ENCODE data around the gene RBMS3. TPM values are rescaled to one million over a fixed set of nuclear protein-coding genes. Genes with fewer than 3 reads are reported as not detected.

RBMS3 gene
- total and polyA plus RNA-seq, 2 experiments from 2014 or later: 34.9 to 37.1 TPM

GRCh38 chr3:29332195-29332637 lies 51.3 kb downstream of the RBMS3 start:
- H3K4me2 ChIP-seq: no peak overlapping the region
- DNase-seq (ENCODE audit: low spot score): no peak
- peaks cover 61% of the 10 kb centered on the region for H3K79me2 ChIP-seq
- no peaks in the 10 kb centered on the region for H3K36me3 ChIP-seq (replicated peaks; ENCODE audit: insufficient read depth, low read depth)
- WGBS (ENCODE audit: low lambda C conversion rate, missing lambda C conversion rate): 93% methylated on average over 2 of the region's 2 CpGs
- no peaks in the 10 kb centered on the region for H3K9me3 ChIP-seq (ENCODE audit: low read depth)
- H3K27me3 ChIP-seq: no peaks in the 10 kb centered on the region
- H2AFZ ChIP-seq: no peak overlapping the region
- H3K27ac ChIP-seq: no peak overlapping the region
- H3K4me3 ChIP-seq: no peak overlapping the region
- no peaks in the 10 kb centered on the region for H4K20me1 ChIP-seq (ENCODE audit: insufficient read depth, poor library complexity, severe bottlenecking)
- peaks cover 25% of the 10 kb centered on the region for H3K4me1 ChIP-seq (ENCODE audit: insufficient read depth)
- TF ChIP-seq CTCF (IDR thresholded peaks at IDR 0.05; ENCODE audit: poor library complexity) (no peak), EZH2phosphoT487 (IDR thresholded peaks at IDR 0.05; ENCODE audit: low read depth, severe bottlenecking, unreplicated experiment) (no peak), EZH2 (IDR thresholded peaks at IDR 0.05; ENCODE audit: borderline replicate concordance) (no peak)
- H3K9me2 ChIP-seq (replicated peaks; ENCODE audit: insufficient read depth): no peaks in the 10 kb centered on the region

- TF ChIP-seq EZH2 (IDR thresholded peaks at IDR 0.05; ENCODE audit: borderline replicate concordance) (no peak), EZH2phosphoT487 (IDR thresholded peaks at IDR 0.05; ENCODE audit: low read depth, severe bottlenecking, unreplicated experiment) (no peak), CTCF (IDR thresholded peaks at IDR 0.05; ENCODE audit: poor library complexity) (no peak)
- Histone ChIP-seq H3K4me1 (ENCODE audit: insufficient read depth) (peaks cover 25% of the 10 kb centered on the region), H3K4me2 (peak overlapping the region; percentile 18), H3K27me3 (no peaks in the 10 kb centered on the region), H3K4me3 (no peak overlapping the region), H3K9me3 (ENCODE audit: low read depth) (no peaks in the 10 kb centered on the region), H3K79me2 (peaks cover 66% of the 10 kb centered on the region), H4K20me1 (ENCODE audit: insufficient read depth, poor library complexity, severe bottlenecking) (no peaks in the 10 kb centered on the region), H3K27ac (peak overlapping the region; percentile 0), H2AFZ (no peak overlapping the region), H3K36me3 (replicated peaks; ENCODE audit: insufficient read depth, low read depth) (no peaks in the 10 kb centered on the region), H3K9me2 (replicated peaks; ENCODE audit: insufficient read depth) (no peaks in the 10 kb centered on the region)
- DNase-seq (ENCODE audit: low spot score): no peak
- 61% methylated on average over 3 of the region's 3 CpGs for WGBS (ENCODE audit: low lambda C conversion rate, missing lambda C conversion rate)
These were observed 52.7 kb downstream of the RBMS3 start for GRCh38 chr3:29333576-29333975.

GRCh38 chr3:29334706-29335105 lies 53.8 kb downstream of the RBMS3 start:
- H3K79me2 ChIP-seq: peaks cover 59% of the 10 kb centered on the region
- 80% methylated on average over 3 of the region's 3 CpGs for WGBS (ENCODE audit: low lambda C conversion rate, missing lambda C conversion rate)

More at GRCh38 chr3:29334706-29335105, 53.8 kb downstream of the RBMS3 start:
- H3K27ac ChIP-seq: peak overlapping the region; percentile 88
- no peak for DNase-seq (ENCODE audit: low spot score)
- H3K27me3 ChIP-seq: no peaks in the 10 kb centered on the region
- H3K4me2 ChIP-seq: peak overlapping the region; percentile 66
- H3K9me3 ChIP-seq (ENCODE audit: low read depth): no peaks in the 10 kb centered on the region
- TF ChIP-seq EZH2phosphoT487 (IDR thresholded peaks at IDR 0.05; ENCODE audit: low read depth, severe bottlenecking, unreplicated experiment): no peak
- TF ChIP-seq EZH2 (IDR thresholded peaks at IDR 0.05; ENCODE audit: borderline replicate concordance): no peak
- no peak for TF ChIP-seq CTCF (IDR thresholded peaks at IDR 0.05; ENCODE audit: poor library complexity)
- H3K4me3 ChIP-seq: no peak overlapping the region
- no peaks in the 10 kb centered on the region for H3K36me3 ChIP-seq (replicated peaks; ENCODE audit: insufficient read depth, low read depth)
- H3K9me2 ChIP-seq (replicated peaks; ENCODE audit: insufficient read depth): no peaks in the 10 kb centered on the region
- no peaks in the 10 kb centered on the region for H4K20me1 ChIP-seq (ENCODE audit: insufficient read depth, poor library complexity, severe bottlenecking)
- H3K4me1 ChIP-seq (ENCODE audit: insufficient read depth): peaks cover 25% of the 10 kb centered on the region
- no peak overlapping the region for H2AFZ ChIP-seq

Measured in hepatocyte (in vitro differentiated cells).